HPDE6-E6E7 (cell line): Measurements from ENCODE around the gene ORM1.
"Not testable (repeated sequence)": the region's sequence is repeated elsewhere in the genome, so short reads cannot be mapped to it uniquely, and the experiment has no call there.

Experiments
- DNase-seq: peaks from one replicate; pipeline ENCODE4 v3.0.0; 2011; ENCODE audit warnings: missing footprints; ENCODE audit errors: extremely low spot score

The ORM1 gene

GRCh38 chr9:114308361-114308950 is 14.4 kb upstream of the ORM1 start:
- no peak for DNase-seq

- no peak for DNase-seq
Measured at GRCh38 chr9:114309096-114309495, 13.8 kb upstream of the ORM1 start.

DNA sequence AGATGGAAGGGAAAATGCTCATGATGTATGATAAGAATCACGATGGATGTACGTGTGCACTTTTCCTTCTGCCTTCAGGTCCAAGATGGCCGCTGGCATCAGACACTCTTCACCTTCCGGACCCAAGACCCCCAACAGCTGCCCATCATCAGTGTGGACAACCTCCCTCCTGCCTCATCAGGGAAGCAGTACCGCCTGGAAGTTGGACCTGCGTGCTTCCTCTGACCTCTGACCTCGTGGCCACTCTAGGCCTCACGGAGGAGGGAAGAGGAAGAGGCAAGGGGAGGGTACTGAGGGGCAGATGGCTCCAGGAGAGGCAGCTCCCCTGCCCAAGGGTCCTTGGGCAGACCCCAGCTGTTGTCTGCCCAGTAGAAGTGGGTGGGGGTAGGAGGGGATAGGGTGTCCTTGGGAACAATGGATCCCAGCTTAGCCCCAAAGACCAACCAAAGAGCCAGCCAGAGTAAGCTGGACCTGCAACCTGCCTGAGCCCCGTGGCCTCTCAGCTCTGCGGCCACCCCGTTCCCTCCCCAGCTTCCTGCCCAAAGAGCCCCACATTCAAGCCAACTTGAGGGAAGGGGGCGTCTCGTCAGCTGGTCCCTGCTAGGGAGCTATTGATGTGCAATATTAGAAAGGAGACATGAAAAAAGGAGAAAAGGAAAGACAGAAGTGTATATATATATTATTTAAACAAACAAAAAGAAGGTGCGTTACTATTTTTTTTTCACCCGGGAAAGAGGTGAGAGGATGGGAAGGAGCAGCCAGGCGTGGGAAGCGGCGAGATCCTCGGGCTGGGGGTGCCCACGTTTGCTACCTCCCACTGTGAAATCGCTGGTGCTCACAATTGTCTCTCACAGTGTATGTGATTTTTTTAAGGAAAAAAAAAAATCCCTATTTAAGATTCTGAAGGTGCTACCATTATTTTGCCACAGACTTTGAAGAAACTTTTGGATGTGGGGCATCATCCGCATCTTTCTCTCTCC is 12.1 kb upstream of the ORM1 start:
- no peak for DNase-seq

DNA sequence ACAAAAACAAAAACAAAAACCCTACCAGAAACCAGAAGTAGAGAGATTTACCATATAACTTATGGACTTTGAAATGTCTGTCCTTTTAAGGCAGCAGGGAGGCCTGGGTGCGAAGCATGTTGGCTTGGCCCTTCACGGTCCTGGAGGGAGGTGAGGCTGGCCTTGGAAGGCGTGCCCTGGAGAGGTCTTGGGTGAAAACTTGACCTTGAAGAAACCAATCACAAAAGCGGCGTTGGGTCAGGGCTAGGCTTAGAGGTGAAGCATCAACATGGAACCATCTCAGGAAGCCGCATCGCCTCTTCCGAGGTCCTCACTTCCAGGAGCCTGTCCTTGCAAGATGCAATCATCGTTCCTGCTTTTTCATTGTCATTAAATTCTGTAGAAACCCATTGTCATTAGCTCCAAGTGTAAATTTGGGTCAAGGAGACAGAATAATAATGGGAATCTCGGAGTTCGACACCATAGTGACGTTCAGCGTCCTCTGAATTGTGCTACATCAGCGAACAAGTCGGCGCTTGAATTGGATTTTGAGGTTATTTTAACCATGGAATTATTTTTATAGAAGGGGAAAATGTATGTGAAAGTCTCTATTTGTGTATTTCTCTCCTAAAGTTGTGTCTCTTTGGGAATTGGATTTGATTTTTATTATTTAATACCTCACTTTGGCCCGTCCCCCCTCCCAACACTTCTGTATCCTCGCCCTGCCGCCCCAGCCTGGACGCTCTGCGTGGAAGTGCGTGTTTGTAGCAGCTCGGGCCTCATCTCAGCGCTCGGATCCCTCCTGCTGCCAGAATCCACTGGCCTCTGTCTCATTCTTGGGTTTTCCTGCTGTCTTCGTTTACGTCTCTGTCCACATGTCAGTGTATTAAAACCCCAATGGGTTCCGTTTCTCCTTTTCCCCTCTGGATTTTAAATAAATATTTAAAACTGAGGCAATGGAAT is 11.1 kb upstream of the ORM1 start:
- DNase-seq, result no peak

DNA sequence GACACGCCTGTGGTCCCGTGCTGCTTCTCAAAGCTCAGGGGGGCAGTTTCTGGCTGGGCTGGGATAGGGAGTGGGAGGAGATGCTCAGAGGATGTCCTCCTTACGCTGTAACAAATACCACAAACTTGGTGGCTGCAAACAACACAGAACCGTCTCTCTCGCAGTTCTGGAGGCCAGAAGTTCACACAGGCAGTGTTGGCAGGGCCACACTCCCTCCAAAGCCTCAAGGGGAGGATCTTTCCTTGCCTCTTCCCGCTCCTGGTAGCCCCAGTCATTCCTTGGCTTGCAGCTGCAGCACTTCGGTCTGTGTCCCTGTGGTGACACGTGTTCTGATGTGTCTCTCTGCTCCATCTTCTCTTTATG is 10.4 kb upstream of the ORM1 start:
- no peak for DNase-seq

- no peak for DNase-seq
Measured at GRCh38 chr9:114313186-114313585, 9.7 kb upstream of the ORM1 start.

DNA sequence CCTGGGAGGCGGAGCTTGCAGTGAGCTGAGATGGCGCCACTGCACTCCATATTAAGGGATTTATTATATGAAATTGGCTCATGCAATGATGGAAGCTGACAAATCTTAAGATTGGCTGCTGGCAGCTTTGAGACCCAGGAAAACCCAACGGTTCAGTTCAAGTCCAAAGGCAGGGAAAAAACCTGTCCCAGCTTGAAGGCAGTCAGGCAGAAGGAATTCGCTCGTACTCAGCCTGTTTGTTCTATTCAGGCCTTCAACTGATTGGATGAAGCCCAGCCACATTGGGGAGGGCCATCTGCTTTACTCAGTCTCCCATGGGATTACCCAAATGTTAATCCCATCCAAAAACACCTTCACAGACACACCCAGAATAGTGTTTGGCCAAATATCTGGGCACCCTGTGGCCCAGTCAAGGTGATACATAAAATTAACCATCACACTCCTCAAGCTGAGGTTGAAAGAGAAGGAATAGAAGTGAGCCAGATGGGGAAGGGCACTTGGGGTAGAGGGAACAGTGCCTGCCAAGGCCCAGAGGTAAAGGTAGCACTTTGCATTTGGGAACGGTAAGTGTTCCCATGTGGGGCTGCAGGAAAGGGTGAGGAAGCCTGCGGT is 8.5 kb upstream of the ORM1 start:
- no peak for DNase-seq

DNA sequence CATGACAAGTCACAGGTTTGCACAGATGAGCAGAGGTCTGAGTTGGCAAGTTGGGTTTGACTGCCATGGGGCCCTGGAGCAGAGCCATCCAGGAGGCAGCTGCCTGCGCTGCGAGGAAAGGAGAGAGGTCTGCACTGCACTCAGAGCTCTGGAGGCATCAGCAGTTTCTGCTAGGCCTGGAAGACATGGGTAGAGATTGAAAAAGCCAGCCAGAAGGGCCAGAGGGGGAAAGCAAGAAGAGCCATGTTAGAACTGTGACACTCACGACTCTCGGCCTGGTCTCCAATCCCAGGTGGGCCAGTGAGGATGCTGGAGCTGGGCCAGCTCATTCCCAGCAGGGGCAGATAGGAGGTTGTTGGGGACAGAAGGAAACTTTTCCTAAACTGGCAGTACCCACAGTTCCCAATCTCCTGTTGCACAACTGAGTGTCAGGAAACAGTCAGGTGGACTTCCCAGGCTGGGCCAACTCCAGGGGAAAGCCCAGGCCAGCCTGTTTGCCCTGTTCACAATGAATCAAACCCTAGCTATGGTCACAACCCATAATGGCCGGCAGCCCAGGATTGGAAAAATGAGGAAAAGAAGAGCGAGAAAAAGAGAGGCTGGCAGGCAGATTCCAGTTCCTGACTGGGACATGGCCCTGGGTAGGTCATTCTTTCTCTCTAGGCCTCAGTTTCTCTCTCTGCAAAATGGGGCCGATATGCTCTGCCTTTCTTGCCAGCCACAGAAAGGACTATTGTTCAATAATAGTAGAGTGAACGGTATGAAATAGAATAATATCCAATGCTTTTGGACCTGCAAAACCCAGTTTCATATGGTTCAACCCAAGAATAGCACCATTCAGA is 7.8 kb upstream of the ORM1 start:
- DNase-seq, result no peak

GRCh38 chr9:114315723-114316363 is 7.1 kb upstream of the ORM1 start:
- no peak for DNase-seq

- no peak for DNase-seq
Measured at GRCh38 chr9:114316605-114317230, 6.2 kb upstream of the ORM1 start.

GRCh38 chr9:114317665-114318357 is 5.1 kb upstream of the ORM1 start:
- no peak for DNase-seq

- DNase-seq, result no peak
Measured at GRCh38 chr9:114318416-114318815, 4.5 kb upstream of the ORM1 start.

DNA sequence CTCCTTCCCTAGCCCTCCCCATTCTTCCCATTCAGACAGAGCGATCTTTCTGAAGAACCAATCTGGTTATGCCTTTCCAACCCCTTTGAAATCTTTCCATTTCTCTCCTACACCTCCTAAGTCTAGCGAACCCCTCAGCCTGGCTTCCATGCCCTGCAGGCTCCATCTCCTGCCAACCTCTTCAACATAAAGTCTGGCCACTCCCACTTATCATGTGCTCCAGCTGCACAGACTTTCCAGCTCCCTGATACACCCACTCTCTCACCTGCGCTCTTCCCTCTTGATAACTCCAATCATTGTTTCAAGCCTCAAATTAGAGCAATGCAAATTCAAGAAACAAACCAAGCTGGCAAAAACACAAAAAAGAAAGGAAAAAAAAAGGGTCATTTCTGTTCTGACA is 3.8 kb upstream of the ORM1 start:
- no peak for DNase-seq

GRCh38 chr9:114320710-114321109 is 2.2 kb upstream of the ORM1 start:
- DNase-seq, result not testable (repeated sequence)

GRCh38 chr9:114321759-114322158 is 1.1 kb upstream of the ORM1 start:
- DNase-seq, result no peak

DNA sequence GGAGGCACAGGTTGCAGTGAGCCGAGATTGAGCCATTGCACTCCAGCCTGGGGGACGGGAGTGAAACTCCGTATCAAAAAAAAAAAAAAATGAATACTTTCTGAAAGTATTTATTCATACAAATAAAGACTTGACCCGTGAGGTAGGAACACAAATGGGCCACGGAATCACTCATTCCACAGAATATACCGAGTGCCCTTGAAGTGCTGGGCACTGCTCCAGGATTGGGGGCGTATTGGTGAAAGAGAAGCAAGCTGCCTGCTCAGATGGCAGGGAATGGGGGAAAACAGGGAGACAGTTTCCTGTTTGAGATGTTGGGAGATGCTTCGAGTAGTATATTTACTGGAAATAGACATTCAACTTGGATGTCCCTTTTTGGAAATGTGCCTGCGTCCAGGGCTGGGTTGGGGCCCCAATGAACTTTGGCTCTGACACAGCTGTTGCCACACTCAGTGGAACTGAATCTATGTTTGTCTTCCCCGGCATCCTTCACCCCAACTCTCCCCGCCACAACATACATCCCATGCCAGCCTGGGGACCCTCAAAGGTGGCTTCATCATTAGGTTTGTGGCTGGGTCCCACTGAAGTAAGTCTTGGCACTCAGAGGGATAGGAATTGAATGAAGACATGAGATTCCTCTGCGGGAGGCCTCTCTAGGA is 609 bp upstream of the ORM1 start:
- not testable (repeated sequence) for DNase-seq

DNA sequence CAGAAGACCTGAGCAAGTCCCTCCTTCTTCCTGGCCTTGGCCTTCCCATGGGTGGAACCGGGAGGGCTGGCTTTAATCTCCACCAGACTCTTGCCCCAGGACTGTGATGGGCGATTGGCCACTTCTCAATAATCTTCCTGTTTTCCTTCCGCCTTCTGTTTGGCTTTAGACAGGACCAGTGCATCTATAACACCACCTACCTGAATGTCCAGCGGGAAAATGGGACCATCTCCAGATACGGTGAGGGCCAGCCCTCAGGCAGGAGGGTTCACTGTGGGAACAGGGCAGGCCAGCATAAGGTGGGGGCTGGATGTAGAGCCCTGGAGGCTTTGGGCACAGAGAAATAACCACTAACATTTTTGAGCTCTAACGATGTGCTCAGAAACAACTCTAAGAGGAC is 951 bp downstream of the ORM1 start:
- DNase-seq, result not testable (repeated sequence)

- no peak for DNase-seq
Measured at GRCh38 chr9:114324492-114324891, 1.6 kb downstream of the ORM1 start.

DNA sequence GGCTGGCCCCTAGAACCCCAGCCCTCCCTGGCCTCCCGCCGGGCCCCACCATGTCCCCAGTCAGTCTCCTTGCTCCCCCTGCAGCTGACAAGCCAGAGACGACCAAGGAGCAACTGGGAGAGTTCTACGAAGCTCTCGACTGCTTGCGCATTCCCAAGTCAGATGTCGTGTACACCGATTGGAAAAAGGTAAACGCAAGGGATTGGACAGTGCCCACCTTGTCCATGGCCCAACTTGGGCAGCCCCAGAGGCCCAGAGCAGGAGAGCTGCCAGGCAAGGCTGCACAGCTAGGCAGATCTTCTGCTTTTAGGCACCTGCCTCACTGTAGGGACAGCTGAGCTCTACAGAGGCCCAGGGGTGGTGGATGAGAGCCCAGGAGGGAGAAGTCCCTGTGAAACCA is 2.1 kb downstream of the ORM1 start:
- DNase-seq, result not testable (repeated sequence)
